Measurements from ENCODE around the gene APLF.

The APLF gene

DNA sequence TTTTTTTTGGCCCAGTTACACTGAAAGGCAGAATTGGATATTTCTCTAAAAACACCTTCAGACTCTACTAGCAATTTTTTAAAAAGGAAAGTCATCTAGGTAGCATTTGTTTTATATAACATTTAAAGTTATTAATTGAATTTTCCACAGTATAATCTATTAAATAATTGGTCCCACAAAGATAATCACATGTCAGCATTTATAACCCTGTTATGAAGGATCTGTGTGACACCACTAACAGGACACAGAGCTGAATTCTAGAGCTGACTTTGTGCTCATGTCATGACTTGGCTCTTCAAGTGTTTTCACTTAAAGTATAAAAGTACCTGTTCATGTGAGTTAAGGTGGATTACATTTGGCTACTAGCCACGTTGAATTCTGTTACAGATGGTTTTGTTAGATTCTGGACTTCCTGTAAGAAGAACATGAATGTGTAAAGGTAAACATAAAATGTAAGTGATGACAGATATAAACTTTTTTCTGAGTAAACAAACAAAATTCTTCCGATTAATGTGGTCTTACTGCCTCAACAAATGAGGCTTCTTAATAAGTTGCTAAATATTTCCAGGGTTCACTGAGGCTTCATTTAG, 106.9 kb downstream of the APLF start:
- H3K4me3 Mint-ChIP-seq = no peak overlapping the region
- no peaks in the 10 kb centered on the region for H3K4me1 Mint-ChIP-seq
- peaks cover 4% of the 10 kb centered on the region for H3K9me3 Mint-ChIP-seq
- TF ChIP-seq CTCF (IDR thresholded peaks at IDR 0.05; ENCODE audit: unreplicated experiment in 3 of 3) = no peak
- no peak overlapping the region for H3K27ac Mint-ChIP-seq
- H3K27me3 Mint-ChIP-seq (ENCODE audit: low read depth) = no peaks in the 10 kb centered on the region
- peaks cover 11% of the 10 kb centered on the region for H3K36me3 Mint-ChIP-seq (ENCODE audit: low read depth)

GRCh38 chr2:68577183-68577582, 109.8 kb downstream of the APLF start:
- Mint-ChIP-seq H3K9me3 (no peaks in the 10 kb centered on the region), H3K4me1 (no peaks in the 10 kb centered on the region), H3K27ac (no peak overlapping the region), H3K27me3 (ENCODE audit: low read depth) (no peaks in the 10 kb centered on the region), H3K4me3 (no peak overlapping the region), H3K36me3 (ENCODE audit: low read depth) (peaks cover 10% of the 10 kb centered on the region)
- TF ChIP-seq CTCF (IDR thresholded peaks at IDR 0.05; ENCODE audit: unreplicated experiment in 3 of 3) = no peak

DNA sequence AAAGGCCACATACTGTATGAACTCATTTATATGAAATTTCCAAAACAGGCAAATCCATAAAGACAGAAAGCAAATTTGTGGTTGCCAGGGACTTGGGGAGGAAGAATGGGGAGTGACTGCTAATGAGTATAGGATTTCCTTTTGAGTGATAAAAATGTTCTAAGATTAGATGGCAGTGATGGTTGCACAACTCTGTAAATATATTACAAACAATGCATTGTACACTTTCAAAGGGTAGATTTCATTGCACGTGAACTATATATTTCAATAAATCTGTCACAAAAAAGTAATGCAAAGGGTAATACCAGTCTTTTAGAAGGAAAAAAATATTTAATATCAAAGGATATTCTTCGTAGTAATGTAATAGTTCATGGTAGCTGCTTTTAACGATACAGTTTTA, 112.3 kb downstream of the APLF start:
- Mint-ChIP-seq H3K27me3 (ENCODE audit: low read depth) (no peaks in the 10 kb centered on the region), H3K27ac (no peak overlapping the region), H3K4me1 (no peaks in the 10 kb centered on the region), H3K4me3 (no peak overlapping the region), H3K9me3 (no peaks in the 10 kb centered on the region), H3K36me3 (ENCODE audit: low read depth) (peaks cover 10% of the 10 kb centered on the region)
- no peak for TF ChIP-seq CTCF (IDR thresholded peaks at IDR 0.05; ENCODE audit: unreplicated experiment in 3 of 3)

DNA sequence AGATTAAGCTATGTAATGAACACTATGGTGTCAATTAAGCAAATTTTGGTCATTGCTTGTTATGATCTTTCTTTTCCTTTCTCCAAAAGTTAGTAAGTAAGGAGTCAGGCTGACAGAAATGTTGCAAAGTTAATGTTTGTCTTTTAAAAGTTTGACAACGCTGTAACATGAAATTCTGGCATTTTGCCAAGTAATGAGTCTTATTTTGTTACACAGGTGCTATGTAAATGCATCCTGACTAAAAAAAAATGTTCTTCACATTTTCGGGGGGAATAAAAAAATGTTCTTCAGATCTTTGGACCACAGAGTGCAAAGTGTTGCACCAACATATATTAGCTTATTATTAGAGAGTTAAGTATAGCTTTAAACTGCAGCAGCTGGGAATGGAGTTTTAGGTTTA, 121.2 kb downstream of the APLF start:
- TF ChIP-seq CTCF (IDR thresholded peaks at IDR 0.05; ENCODE audit: unreplicated experiment in 3 of 3) = no peak
- Mint-ChIP-seq H3K27me3 (ENCODE audit: low read depth) (no peaks in the 10 kb centered on the region), H3K36me3 (ENCODE audit: low read depth) (peaks cover 5% of the 10 kb centered on the region), H3K9me3 (no peaks in the 10 kb centered on the region), H3K27ac (no peak overlapping the region), H3K4me1 (no peaks in the 10 kb centered on the region), H3K4me3 (no peak overlapping the region)

GRCh38 chr2:68589963-68590362, 122.6 kb downstream of the APLF start:
- Mint-ChIP-seq H3K9me3 (no peaks in the 10 kb centered on the region), H3K4me1 (no peaks in the 10 kb centered on the region), H3K4me3 (no peak overlapping the region), H3K27me3 (ENCODE audit: low read depth) (no peaks in the 10 kb centered on the region), H3K27ac (no peak overlapping the region), H3K36me3 (ENCODE audit: low read depth) (peaks cover 5% of the 10 kb centered on the region)
- TF ChIP-seq CTCF (IDR thresholded peaks at IDR 0.05; ENCODE audit: unreplicated experiment in 3 of 3) = no peak

DNA sequence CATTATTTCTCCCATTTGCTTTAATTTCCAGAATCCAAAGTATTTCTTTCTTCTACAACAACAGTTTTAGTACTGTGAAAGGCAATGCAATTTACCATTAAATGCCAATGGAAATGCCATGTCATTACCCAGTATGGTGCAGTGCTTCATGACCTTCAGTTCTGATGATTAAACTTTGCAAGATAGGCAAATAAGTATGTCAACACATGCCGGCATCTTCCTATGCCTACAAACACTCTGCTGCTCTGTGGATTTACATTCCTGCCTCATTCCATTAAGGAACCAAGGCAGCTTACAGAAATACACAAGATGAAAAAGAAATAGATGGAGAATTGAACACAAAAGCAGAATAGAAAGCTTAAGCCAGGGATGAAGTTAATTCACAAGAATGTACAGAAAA, 123.3 kb downstream of the APLF start:
- Mint-ChIP-seq H3K4me1 (no peaks in the 10 kb centered on the region), H3K9me3 (no peaks in the 10 kb centered on the region), H3K36me3 (ENCODE audit: low read depth) (peaks cover 5% of the 10 kb centered on the region), H3K27me3 (ENCODE audit: low read depth) (no peaks in the 10 kb centered on the region), H3K27ac (no peak overlapping the region), H3K4me3 (no peak overlapping the region)
- no peak for TF ChIP-seq CTCF (IDR thresholded peaks at IDR 0.05; ENCODE audit: unreplicated experiment in 3 of 3)

Data from nephron (organoid).